T-helper 2 cell treated with Interferon-gamma antibody and Interleukin-4, amounts not matched to agents 5 μg/mL and 100 μg/mL, for 36 hours (primary cell): ENCODE measurements around the gene IFT88.

Source experiments
- DNase-seq: peaks from one replicate; pipeline ENCODE4 v3.0.0; 2021; ENCODE audit warnings: low spot score
- H3K27ac Mint-ChIP-seq: one replicate; pipeline ENCODE4 v1.8.0; 2021; ENCODE audit warnings: mild to moderate bottlenecking, mixed read lengths
- H3K27me3 Mint-ChIP-seq: one replicate; pipeline ENCODE4 v1.8.0; 2021; ENCODE audit warnings: low read depth, mixed read lengths
- H3K36me3 Mint-ChIP-seq: one replicate; pipeline ENCODE4 v1.8.0; 2021; ENCODE audit warnings: low read depth, mixed read lengths
- H3K4me1 Mint-ChIP-seq: one replicate; pipeline ENCODE4 v1.8.0; 2021; ENCODE audit warnings: low read depth, mixed read lengths
- H3K4me3 Mint-ChIP-seq: one replicate; pipeline ENCODE4 v1.8.0; 2022; ENCODE audit warnings: mild to moderate bottlenecking, moderate library complexity, mixed read lengths
- H3K9me3 Mint-ChIP-seq: one replicate; pipeline ENCODE4 v1.8.0; 2021; ENCODE audit warnings: mixed read lengths

IFT88 gene

GRCh38 chr13:20729633-20730585 is 163.0 kb downstream of the IFT88 start:
- H3K4me1 Mint-ChIP-seq: no peaks in the 10 kb centered on the region
- DNase-seq: no peak
- H3K27ac Mint-ChIP-seq: no peak overlapping the region
- no peak overlapping the region for H3K4me3 Mint-ChIP-seq
- no peaks in the 10 kb centered on the region for H3K9me3 Mint-ChIP-seq
- H3K27me3 Mint-ChIP-seq: no peaks in the 10 kb centered on the region
- H3K36me3 Mint-ChIP-seq: no peaks in the 10 kb centered on the region

DNA sequence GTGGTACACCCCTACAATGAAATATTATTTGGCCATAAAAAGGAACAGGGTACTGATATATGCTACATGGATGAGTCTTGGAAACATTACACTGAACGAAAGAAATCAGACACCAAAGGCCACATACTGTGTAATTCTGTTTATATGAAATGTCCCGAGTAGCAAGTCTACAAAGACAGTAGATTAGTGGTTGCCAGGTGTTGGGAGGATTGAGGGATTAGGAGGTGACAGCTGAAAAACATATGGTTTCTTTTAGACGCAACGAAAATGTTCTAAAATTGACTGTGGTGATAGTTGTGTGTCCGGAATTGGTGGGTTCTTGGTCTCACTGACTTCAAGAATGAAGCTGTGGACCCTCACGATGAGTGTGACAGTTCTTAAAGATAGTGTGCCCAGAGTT is 171.7 kb downstream of the IFT88 start:
- DNase-seq: no peak
- Mint-ChIP-seq H3K27me3 (no peaks in the 10 kb centered on the region), H3K9me3 (no peaks in the 10 kb centered on the region), H3K27ac (no peak overlapping the region), H3K36me3 (peaks cover 4% of the 10 kb centered on the region), H3K4me3 (no peak overlapping the region), H3K4me1 (no peaks in the 10 kb centered on the region)

- H3K36me3 Mint-ChIP-seq: peaks cover 4% of the 10 kb centered on the region
- no peak overlapping the region for H3K27ac Mint-ChIP-seq
- no peaks in the 10 kb centered on the region for H3K27me3 Mint-ChIP-seq
- no peak for DNase-seq
- peaks cover 7% of the 10 kb centered on the region for H3K9me3 Mint-ChIP-seq
- no peaks in the 10 kb centered on the region for H3K4me1 Mint-ChIP-seq
- H3K4me3 Mint-ChIP-seq: no peak overlapping the region
These were observed 173.1 kb downstream of the IFT88 start for GRCh38 chr13:20740021-20740420.
